Measurements from ENCODE around the gene RNASE3. TPM values are rescaled to one million over a fixed set of nuclear protein-coding genes. Genes with fewer than 3 reads are reported as not detected.
A peak's percentile ranks its signal among the peaks of the same experiment; 100 is the strongest.

The RNASE3 gene
- total RNA-seq, 1 donor from 2014 or later = not detected

- H3K36me3 Mint-ChIP-seq (ENCODE audit: low read depth) = no peaks in the 10 kb centered on the region
- no peak overlapping the region for H3K27ac Mint-ChIP-seq (ENCODE audit: unreplicated experiment)
- TF ChIP-seq CTCF (IDR thresholded peaks at IDR 0.05) = peak; percentile 65
- H3K4me1 Mint-ChIP-seq (ENCODE audit: low read depth) = no peaks in the 10 kb centered on the region
- DNase-seq (ENCODE audit: low spot score) = no peak
- H3K27me3 Mint-ChIP-seq (ENCODE audit: low read depth) = peaks cover 17% of the 10 kb centered on the region
- H3K9me3 Mint-ChIP-seq (ENCODE audit: low read depth) = no peaks in the 10 kb centered on the region
- no peak overlapping the region for H3K4me3 Mint-ChIP-seq (ENCODE audit: unreplicated experiment)
Measured at GRCh38 chr14:20934148-20934762, 43.1 kb downstream of the RNASE3 start.

DNA sequence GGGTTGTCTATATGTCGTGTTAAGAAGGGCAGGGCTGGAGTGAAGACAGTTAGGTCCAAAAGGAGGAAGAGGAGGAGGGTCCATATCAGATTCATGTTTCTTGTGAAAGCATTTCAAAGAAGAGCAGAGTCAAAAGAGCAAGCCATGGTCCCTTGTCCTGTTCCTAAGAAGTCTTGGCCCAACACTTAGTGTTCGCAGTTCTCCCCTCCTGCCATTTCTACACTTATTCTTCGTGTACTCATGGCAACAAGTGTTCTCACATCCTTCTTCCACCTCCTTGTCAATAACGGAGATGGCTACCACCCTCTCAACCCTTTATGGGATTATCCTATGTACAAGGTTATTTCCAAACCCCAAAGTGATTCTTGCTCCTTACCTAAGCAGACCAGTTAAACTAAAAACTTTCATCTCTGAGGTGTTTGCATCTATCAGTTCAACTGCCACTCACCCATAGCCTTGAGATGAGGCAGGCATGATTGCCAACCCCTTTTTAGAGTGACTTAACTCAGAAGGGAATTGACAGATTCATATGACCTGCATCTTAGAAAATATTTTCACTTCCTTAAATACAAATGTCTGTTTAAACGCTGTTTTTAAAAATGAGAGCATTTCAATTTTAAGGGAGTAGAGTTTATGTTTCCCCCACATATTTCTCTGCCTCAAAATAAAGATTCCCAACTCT lies 44.3 kb downstream of the RNASE3 start:
- Mint-ChIP-seq H3K27me3 (ENCODE audit: low read depth) (peaks cover 15% of the 10 kb centered on the region), H3K4me1 (ENCODE audit: low read depth) (no peaks in the 10 kb centered on the region), H3K9me3 (ENCODE audit: low read depth) (no peaks in the 10 kb centered on the region), H3K4me3 (ENCODE audit: unreplicated experiment) (no peak overlapping the region), H3K27ac (ENCODE audit: unreplicated experiment) (no peak overlapping the region), H3K36me3 (ENCODE audit: low read depth) (no peaks in the 10 kb centered on the region)
- no peak for TF ChIP-seq CTCF (IDR thresholded peaks at IDR 0.05)
- no peak for DNase-seq (ENCODE audit: low spot score)

Other genes with a start within 250 kb of the RNASE3 start
- gene OR6S1, start 249.7 kb upstream of the RNASE3 start, total RNA-seq = not detected in 3 replicates
- gene RNASE4, start 206.8 kb upstream of the RNASE3 start, total RNA-seq = 23.6 to 32.1 TPM (median 28.5 TPM) in 3 replicates
- gene ANG, start 202.6 kb upstream of the RNASE3 start, total RNA-seq = 7.3 to 10.2 TPM (median 9.1 TPM) in 3 replicates
- gene EDDM3A, start 145.5 kb upstream of the RNASE3 start, total RNA-seq = not detected in 3 replicates
- not detected in 3 replicates for gene EDDM3B, start 123.0 kb upstream of the RNASE3 start, total RNA-seq
- not detected in 3 replicates for gene RNASE6, start 110.1 kb upstream of the RNASE3 start, total RNA-seq
- 0.72 to 0.97 TPM in 2 of 3 replicates, not detected in the other for gene RNASE1, start 88.5 kb upstream of the RNASE3 start, total RNA-seq
- not detected in 3 replicates for gene RNASE2, start 64.1 kb downstream of the RNASE3 start, total RNA-seq
- gene METTL17, start 98.6 kb downstream of the RNASE3 start, total RNA-seq = 34.4 to 50.1 TPM (median 41.1 TPM) in 3 replicates
- gene SLC39A2, start 107.9 kb downstream of the RNASE3 start, total RNA-seq = not detected in 3 replicates
- gene NDRG2, start 133.7 kb downstream of the RNASE3 start, total RNA-seq = 5.7 to 6.9 TPM (median 6.3 TPM) in 3 replicates
- gene TPPP2, start 138.8 kb downstream of the RNASE3 start, total RNA-seq = not detected in 3 replicates
- gene RNASE13, start 143.4 kb downstream of the RNASE3 start, total RNA-seq = not detected in 3 replicates
- gene RNASE7, start 151.0 kb downstream of the RNASE3 start, total RNA-seq = not detected in 3 replicates
- gene RNASE8, start 166.4 kb downstream of the RNASE3 start, total RNA-seq = not detected in 3 replicates
- gene ARHGEF40, start 178.9 kb downstream of the RNASE3 start, total RNA-seq = 86.1 to 144 TPM (median 90.4 TPM) in 3 replicates
- 23.3 to 26.3 TPM (median 23.9 TPM) in 3 replicates for gene ZNF219, start 207.3 kb downstream of the RNASE3 start, total RNA-seq
- 1.1 to 1.6 TPM (median 1.2 TPM) in 3 replicates for gene TMEM253, start 209.7 kb downstream of the RNASE3 start, total RNA-seq

Data from chondrocyte (in vitro differentiated cells).